ENCODE data around the gene LRRC14B.

The LRRC14B gene

GRCh38 chr5:191036-191948 is at the start of gene LRRC14B:
LRRC14B (plus strand) TSS chr5:191495; CDS start chr5:191539, 44 bp downstream.
- no peak for DNase-seq (ENCODE audit: low read depth in 3 of 3, low spot score in 1 of 3)

GRCh38 chr5:141761-142160 is 49.5 kb upstream of the LRRC14B start:
- DNase-seq (ENCODE audit: low read depth in 3 of 3, low spot score in 1 of 3) = no peak

GRCh38 chr5:142246-142810 is 49.0 kb upstream of the LRRC14B start:
- DNase-seq (ENCODE audit: low read depth in 3 of 3, low spot score in 1 of 3) = no peak

- no peak for DNase-seq (ENCODE audit: low read depth in 3 of 3, low spot score in 1 of 3)
Observed at GRCh38 chr5:143041-143440, 48.3 kb upstream of the LRRC14B start.

GRCh38 chr5:144941-145340 is 46.4 kb upstream of the LRRC14B start:
- no peak for DNase-seq (ENCODE audit: low read depth in 3 of 3, low spot score in 1 of 3)

- no peak for DNase-seq (ENCODE audit: low read depth in 3 of 3, low spot score in 1 of 3)
Observed at GRCh38 chr5:145585-146323, 45.5 kb upstream of the LRRC14B start.

GRCh38 chr5:147751-148150 is 43.5 kb upstream of the LRRC14B start:
- no peak for DNase-seq (ENCODE audit: low read depth in 3 of 3, low spot score in 1 of 3)

- no peak for DNase-seq (ENCODE audit: low read depth in 3 of 3, low spot score in 1 of 3)
Observed at GRCh38 chr5:149745-150485, 41.4 kb upstream of the LRRC14B start.

GRCh38 chr5:150746-151145 is 40.5 kb upstream of the LRRC14B start:
- DNase-seq (ENCODE audit: low read depth in 3 of 3, low spot score in 1 of 3) = no peak

- no peak for DNase-seq (ENCODE audit: low read depth in 3 of 3, low spot score in 1 of 3)
Observed at GRCh38 chr5:152077-152476, 39.2 kb upstream of the LRRC14B start.

- DNase-seq (ENCODE audit: low read depth in 3 of 3, low spot score in 1 of 3) = no peak
Observed at GRCh38 chr5:153256-153655, 38.0 kb upstream of the LRRC14B start.

GRCh38 chr5:154236-154635 is 37.1 kb upstream of the LRRC14B start:
- DNase-seq (ENCODE audit: low read depth in 3 of 3, low spot score in 1 of 3) = no peak

GRCh38 chr5:154826-155225 is 36.5 kb upstream of the LRRC14B start:
- no peak for DNase-seq (ENCODE audit: low read depth in 3 of 3, low spot score in 1 of 3)

- no peak for DNase-seq (ENCODE audit: low read depth in 3 of 3, low spot score in 1 of 3)
Observed at GRCh38 chr5:155651-156410, 35.5 kb upstream of the LRRC14B start.

GRCh38 chr5:156411-157072 is 34.8 kb upstream of the LRRC14B start:
- no peak for DNase-seq (ENCODE audit: low read depth in 3 of 3, low spot score in 1 of 3)

GRCh38 chr5:157126-157715 is 34.1 kb upstream of the LRRC14B start:
- no peak for DNase-seq (ENCODE audit: low read depth in 3 of 3, low spot score in 1 of 3)

GRCh38 chr5:157801-158200 is 33.5 kb upstream of the LRRC14B start:
- DNase-seq (ENCODE audit: low read depth in 3 of 3, low spot score in 1 of 3) = no peak

GRCh38 chr5:158807-159447 is 32.4 kb upstream of the LRRC14B start:
- DNase-seq (ENCODE audit: low read depth in 3 of 3, low spot score in 1 of 3) = no peak

Measured in stimulated activated CD4-positive, alpha-beta T cell treated with anti-CD3 and anti-CD28 coated beads, TNF-alpha, amount 100 ng/mL, for 1 hour (primary cell).